GM20000 (cell line): ENCODE measurements around the gene MAL.

Experiments used
- DNase-seq: peaks from one replicate; pipeline ENCODE4 v3.0.0; 2012; ENCODE audit warnings: low spot score
- CTCF ChIP-seq: IDR thresholded peaks from 2 replicates; pipeline ENCODE4 v1.5.1; 2012; ENCODE audit warnings: mild to moderate bottlenecking, control low read depth; ENCODE audit errors: extremely low read depth, missing control alignments

MAL gene

GRCh38 chr2:95010718-95011117 is 14.8 kb upstream of the MAL start:
- TF ChIP-seq CTCF = no peak

GRCh38 chr2:95012881-95013550 is 12.5 kb upstream of the MAL start:
- DNase-seq = no peak
- no peak for TF ChIP-seq CTCF

More at GRCh38 chr2:95010718-95011117, 14.8 kb upstream of the MAL start:
- no peak for DNase-seq

- DNase-seq = no peak
- TF ChIP-seq CTCF = no peak
Measured at GRCh38 chr2:95013726-95014125, 11.8 kb upstream of the MAL start.

GRCh38 chr2:95014126-95014708 is 11.3 kb upstream of the MAL start:
- no peak for TF ChIP-seq CTCF
- DNase-seq = no peak

GRCh38 chr2:95015261-95015912 is 10.1 kb upstream of the MAL start:
- no peak for DNase-seq
- no peak for TF ChIP-seq CTCF

GRCh38 chr2:95016616-95017015 is 8.9 kb upstream of the MAL start:
- no peak for DNase-seq
- TF ChIP-seq CTCF = no peak

- no peak for DNase-seq
- no peak for TF ChIP-seq CTCF
Measured at GRCh38 chr2:95017071-95017501, 8.4 kb upstream of the MAL start.
